Heart right ventricle (tissue), 16 donors: ENCODE results near the gene MATN3. TPM values are rescaled to one million over a fixed set of nuclear protein-coding genes. Genes with fewer than 3 reads are reported as not detected.
"Not testable (repeated sequence)": the region's sequence is repeated elsewhere in the genome, so short reads cannot be mapped to it uniquely, and the experiment has no call there.

Experiments
- ATAC-seq, 8 donors: fragments of 200-7000 bp; cut with Tn5 transposase; one replicate each; pipeline ENCODE4 v1.9.1; 2020; ENCODE audit warnings: mild to moderate bottlenecking in 8 of 8, moderate library complexity in 8 of 8, moderate number of reproducible peaks in 1 of 8
- DNase-seq, 2 donors: peaks; one replicate each; pipeline ENCODE4 v3.0.0-alpha.2; 2020
- H3K27ac ChIP-seq, 10 donors: fragments of 200-600 bp; sonication (generic) in 2 of 10; one replicate each; pipeline versions ENCODE4 v1.5.0 to v1.8.0; 2020 to 2022; ENCODE audit warnings: mild to moderate bottlenecking in 3 of 10
- H3K27me3 ChIP-seq, 7 donors: fragments of 200-600 bp; one replicate each; pipeline ENCODE4 v1.8.0; 2021 to 2022; ENCODE audit warnings: mild to moderate bottlenecking in 2 of 7
- H3K36me3 ChIP-seq, 9 donors: fragments of 200-600 bp; sonication (generic) in 1 of 9; one replicate each; pipeline versions ENCODE4 v1.5.0 to v1.8.0; 2020 to 2022; ENCODE audit warnings: mild to moderate bottlenecking in 2 of 9
- H3K4me1 ChIP-seq, 9 donors: fragments of 200-600 bp; sonication (generic) in 1 of 9; one replicate each; pipeline versions ENCODE4 v1.5.0 to v1.8.0; 2020 to 2022; ENCODE audit warnings: mild to moderate bottlenecking in 4 of 9
- H3K4me3 ChIP-seq, 10 donors: fragments of 200-600 bp; sonication (generic) in 2 of 10; one replicate each; pipeline versions ENCODE4 v1.5.0 to v1.8.0; 2020 to 2022; ENCODE audit warnings: mild to moderate bottlenecking in 7 of 10, moderate library complexity in 2 of 10
- H3K9me3 ChIP-seq, 11 donors: fragments of 200-600 bp in 10 of 11; sonication (generic) in 2 of 11; one replicate each; pipeline versions ENCODE4 v1.5.0 to v1.8.0; 2013 to 2022; ENCODE audit warnings: mild to moderate bottlenecking in 2 of 11, control low read depth in 1 of 11, moderate library complexity in 1 of 11
- CTCF ChIP-seq, 9 donors: fragments of 200-600 bp; sonication (generic) in 2 of 9; IDR thresholded peaks; one replicate each; pipeline versions ENCODE4 v1.5.0 to v1.8.0; 2021 to 2022; ENCODE audit warnings: antibody characterized with exemption in 9 of 9, mild to moderate bottlenecking in 5 of 9, moderate library complexity in 1 of 9
- WGBS, 2 donors: extraction: QIAGEN DNeasy Blood & Tissue Kit; methylation state at CpG; one replicate each; pipeline ENCODE4 v1.1.7; 2013; ENCODE audit warnings: inconsistent platforms in 1 of 2; 5-methylcytosine and 5-hydroxymethylcytosine counted together
- intact Hi-C, 10 donors: fragments of 100-400 bp; cut with DNase I; formaldehyde crosslinking; loops; one replicate each; pipeline versions ENCODE4 v1.11.1 to v1.14.2; 2022
- polyA plus RNA-seq, 2 donors: library from polyadenylated mRNA; stranded (reverse); fragments of 200-250 nt; gene quantifications; one replicate each; pipeline ENCODE4 v1.2.3, GENCODE V29; 2013
- total RNA-seq, 10 donors: library from RNA; stranded (reverse); fragmentation: NEBNext Ultra II Directional in 3 of 10; extraction: Animal tissue kit (Norgen Biotek cat#: 25700) in 3 of 10; gene quantifications; one replicate each; pipeline versions ENCODE4 v1.2.1 to v1.2.4, GENCODE V29; 2021 to 2023
- donor health status: Arrhythmogenic right ventricular cardiomyopathy.
- donor health status: ischemic (EF 13 %, LVEDD 7.1; RV severe dilation, severe dysfunction).
- donor health status: healthy with polysubstance abuse.
- donor health status: DM: no; HTN: yes; CAD: no.
- donor health status: DM: no; HTN: no; CAD: no.
- donor health status: ischemic (EF 25% LVEDD 6.9; RV normal size, moderate dysfunction).
- donor health status: ischemic (EF 25% LVEDD 5.7; RV mildly dilated, moderate dysfunction).
- donor health status: healthy.
- donor health status: DM: yes; HTN: yes; CAD: no.
- donor health status: Ischemic cardiomyopathy.
- donor health status: ischemic (EF 35%, LVEDD 5.7; RV mildly dilated, moderate dysfunction).
- donor health status: nonischemic (EF 11% LVEDD 7.7; RV severe dilation, severe dysfunction).
- donor health status: DM: yes; HTN: yes; CAD: no.
- donor health status: PGD.
- donor health status: ischemic (EF 29% LVEDD 5.4; RV normal size, mild dysfunction).
- donor health status: nonischemic (EF 23%, LVEDD 6.1; RV moderate dilation, normal function).

MATN3 gene
- total and polyA plus RNA-seq, 12 donors, result 0.09 to 0.37 (median 0.30) TPM; not detected in 5

GRCh38 chr2:20050104-20050645, 37.7 kb upstream of the MATN3 start:
- H3K4me1 ChIP-seq, result peaks cover 0 to 57% (median 43%) of the 10 kb centered on the region in 9 donors
- ATAC-seq, result no peak

DNA sequence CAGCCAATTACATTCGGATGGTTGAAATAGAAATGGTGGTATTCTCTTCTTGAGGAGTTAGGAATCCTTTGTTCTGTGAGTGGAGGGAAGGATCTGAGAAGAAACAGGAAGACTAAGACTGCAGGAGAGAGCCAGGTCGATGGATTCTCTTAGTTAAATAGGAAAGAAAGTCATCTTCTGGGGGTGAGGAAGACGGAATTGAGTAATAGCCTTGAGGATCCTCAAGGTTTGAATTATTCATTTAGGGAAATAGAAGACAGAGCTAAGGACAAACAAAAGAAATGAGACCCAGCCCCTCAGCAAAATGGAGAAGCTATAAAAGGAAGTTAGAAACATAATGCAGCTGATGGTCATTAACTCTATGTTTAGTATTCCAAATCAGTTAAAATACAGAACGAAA, 37.2 kb upstream of the MATN3 start:
- no peaks in the 10 kb centered on the region for H3K9me3 ChIP-seq
- ATAC-seq, result no peak
- peak overlapping the region in 9 of 10 donors; percentile 87 to 99 (median 98) for H3K27ac ChIP-seq
- H3K27me3 ChIP-seq, result no peaks in the 10 kb centered on the region
- H3K4me1 ChIP-seq, result peaks cover 0 to 62% (median 48%) of the 10 kb centered on the region in 9 donors
- intact Hi-C loops, result loop anchor here in 3 of 10 donors (5.0 kb wide), 3 partner anchors 32 to 147 kb away; partner anchors contain the start of gene TTC32 (in 1 of the 3)
- peak overlapping the region; percentile 48 to 91 (median 69) for H3K4me3 ChIP-seq
- TF ChIP-seq CTCF (IDR thresholded peaks at IDR 0.05), result no peak
- DNase-seq, result no peak
- peaks cover 0 to 3% (median 0%) of the 10 kb centered on the region in 9 donors for H3K36me3 ChIP-seq
- WGBS, 2 donors, result 1 to 3% methylated on average over 4 of the region's 4 CpGs

More at GRCh38 chr2:20050104-20050645, 37.7 kb upstream of the MATN3 start:
- 0 to 1% methylated on average over 10 of the region's 10 CpGs for WGBS, 2 donors
- intact Hi-C loops, result loop anchor here in 3 of 10 donors (5.0 kb wide), 3 partner anchors 33 to 148 kb away; partner anchors contain the start of gene TTC32 (in 1 of the 3)
- no peak for TF ChIP-seq CTCF (IDR thresholded peaks at IDR 0.05)
- Histone ChIP-seq H3K4me3 (peak overlapping the region; percentile 48 to 91 (median 69)), H3K27me3 (no peaks in the 10 kb centered on the region), H3K9me3 (no peaks in the 10 kb centered on the region), H3K36me3 (peaks cover 0 to 3% (median 0%) of the 10 kb centered on the region in 9 donors), H3K27ac (peak overlapping the region; percentile 87 to 99 (median 98))
- no peak for DNase-seq

- H3K4me1 ChIP-seq, result peaks cover 0 to 71% (median 57%) of the 10 kb centered on the region in 9 donors
- 28 to 37% methylated on average over 6 of the region's 6 CpGs for WGBS, 2 donors
These were observed 36.3 kb upstream of the MATN3 start for GRCh38 chr2:20048488-20049448.

DNA sequence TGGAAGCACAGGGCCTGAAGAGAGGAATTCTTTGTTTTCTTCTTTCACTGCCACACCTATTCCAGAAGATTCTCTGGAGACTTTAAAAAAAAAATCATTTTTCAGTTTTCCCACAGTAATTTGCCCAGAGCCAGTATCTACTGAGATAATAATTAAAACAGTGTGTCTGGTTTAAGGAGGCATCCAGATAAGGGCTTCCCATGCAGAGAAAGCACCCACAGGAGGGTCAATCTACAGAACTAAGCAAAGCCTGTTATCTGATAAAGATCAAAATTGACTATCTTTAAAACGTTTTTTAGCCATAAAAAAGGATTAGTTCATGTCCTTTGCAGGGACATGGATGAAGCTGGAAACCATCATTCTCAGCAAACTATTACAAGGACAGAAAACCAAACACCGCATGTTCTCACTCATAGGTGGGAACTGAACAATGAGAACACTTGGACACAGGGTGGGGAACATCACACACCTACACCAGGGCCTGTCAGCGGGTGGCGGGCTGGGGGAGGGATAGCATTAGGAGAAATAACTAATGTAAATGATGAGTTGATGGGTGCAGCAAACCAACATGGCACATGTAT, 33.3 kb upstream of the MATN3 start:
- Histone ChIP-seq H3K27ac (peak overlapping the region in 1 of 10 donors; percentile 0), H3K36me3 (peaks cover 0 to 13% (median 1%) of the 10 kb centered on the region in 9 donors)
- 65 to 66% methylated on average over 4 of the region's 4 CpGs for WGBS, 2 donors

More at GRCh38 chr2:20048488-20049448, 36.3 kb upstream of the MATN3 start:
- Histone ChIP-seq H3K27me3 (no peaks in the 10 kb centered on the region), H3K36me3 (peaks cover 0 to 3% (median 0%) of the 10 kb centered on the region in 9 donors), H3K4me3 (peak overlapping the region in 8 of 10 donors; percentile 60 to 91 (median 69)), H3K27ac (peak overlapping the region in 6 of 10 donors; percentile 87 to 99 (median 98)), H3K9me3 (no peaks in the 10 kb centered on the region)
- no peak for ATAC-seq
- no peak for TF ChIP-seq CTCF (IDR thresholded peaks at IDR 0.05)
- DNase-seq, result no peak
- intact Hi-C loops, result no loop called here

More for the DNA sequence above, 33.3 kb upstream of the MATN3 start:
- H3K27me3 ChIP-seq, H3K4me3 ChIP-seq, ATAC-seq, H3K9me3 ChIP-seq, intact Hi-C loops, DNase-seq: not testable (repeated sequence)
- peaks cover 3 to 88% (median 67%) of the 10 kb centered on the region in 9 donors for H3K4me1 ChIP-seq
